ENCODE measurements around the gene NOL3. TPM values are rescaled to one million over a fixed set of nuclear protein-coding genes. Genes with fewer than 3 reads are reported as not detected.
A peak's percentile ranks its signal among the peaks of the same experiment; 100 is the strongest.

NOL3 gene
- polyA plus RNA-seq, 3 donors = 2.7 to 17.0 (median 3.8) TPM

GRCh38 chr16:67148221-67148620, 22.1 kb upstream of the NOL3 start:
- H3K27me3 Mint-ChIP-seq (ENCODE audit: low read depth in 3 of 3) = peaks cover 34 to 45% (median 39%) of the 10 kb centered on the region in 3 donors
- Histone ChIP-seq H2AFZ (ENCODE audit: insufficient read depth, low read depth, low read length, poor library complexity, severe bottlenecking) (no peak overlapping the region), H3K9ac (ENCODE audit: insufficient read depth, low read length, poor library complexity, severe bottlenecking) (no peak overlapping the region), H3K4me1 (ENCODE audit: control insufficient read depth in 1 of 2, insufficient read depth in 2 of 2, low read length in 2 of 2) (peaks cover 8 to 17% of the 10 kb centered on the region in 2 donors), H4K20me1 (ENCODE audit: insufficient read depth, low read length) (peaks cover 83% of the 10 kb centered on the region), H3K36me3 (replicated peaks in 1 of 2; ENCODE audit: control insufficient read depth in 1 of 2, insufficient read depth in 2 of 2, low read length in 2 of 2) (peaks cover 55 to 60% of the 10 kb centered on the region in 2 donors), H3K4me2 (replicated peaks; ENCODE audit: extremely low read depth, low read length, poor library complexity, severe bottlenecking) (no peak overlapping the region), H3K9me3 (replicated peaks in 1 of 2; ENCODE audit: control insufficient read depth in 1 of 2, insufficient read depth in 1 of 2, low read length in 2 of 2) (peaks cover 9 to 18% of the 10 kb centered on the region in 2 donors), H3K27me3 (ENCODE audit: control insufficient read depth in 2 of 2, insufficient read depth in 2 of 2, low read length in 2 of 2) (peaks cover 13 to 43% of the 10 kb centered on the region in 2 donors), H3K27ac (ENCODE audit: low read depth in 1 of 2, low read length in 2 of 2) (no peak overlapping the region), H3K79me2 (ENCODE audit: insufficient read depth, low read length) (no peaks in the 10 kb centered on the region), H3K4me3 (replicated peaks in 1 of 3; ENCODE audit: low read depth in 2 of 3, low read length in 3 of 3) (no peak overlapping the region)
- intact Hi-C loops (cut with micrococcal nuclease) = no loop called here
- peaks cover 7 to 17% (median 12%) of the 10 kb centered on the region in 7 donors for H3K9me3 Mint-ChIP-seq
- TF ChIP-seq CTCF (IDR thresholded peaks at IDR 0.05) = no peak
- DNase-seq = no peak
- H3K36me3 Mint-ChIP-seq = peaks cover 59 to 62% of the 10 kb centered on the region in 2 donors
- peaks cover 5% of the 10 kb centered on the region for H3K4me1 Mint-ChIP-seq
- WGBS (ENCODE audit: insufficient coverage) = 100% methylated on average over 2 of the region's 2 CpGs
- peak overlapping the region in 1 of 2 donors; percentile 30 for H3K4me3 Mint-ChIP-seq
- no peak overlapping the region for H3K27ac Mint-ChIP-seq

- H3K27ac Mint-ChIP-seq = no peak overlapping the region
- Histone ChIP-seq H3K9ac (ENCODE audit: insufficient read depth, low read length, poor library complexity, severe bottlenecking) (no peak overlapping the region), H2AFZ (ENCODE audit: insufficient read depth, low read depth, low read length, poor library complexity, severe bottlenecking) (no peak overlapping the region), H4K20me1 (ENCODE audit: insufficient read depth, low read length) (peaks cover 85% of the 10 kb centered on the region), H3K4me1 (ENCODE audit: control insufficient read depth in 1 of 2, insufficient read depth in 2 of 2, low read length in 2 of 2) (peaks cover 8 to 17% of the 10 kb centered on the region in 2 donors), H3K4me2 (replicated peaks; ENCODE audit: extremely low read depth, low read length, poor library complexity, severe bottlenecking) (no peak overlapping the region), H3K9me3 (replicated peaks in 1 of 2; ENCODE audit: control insufficient read depth in 1 of 2, insufficient read depth in 1 of 2, low read length in 2 of 2) (peaks cover 9 to 18% of the 10 kb centered on the region in 2 donors), H3K36me3 (replicated peaks in 1 of 2; ENCODE audit: control insufficient read depth in 1 of 2, insufficient read depth in 2 of 2, low read length in 2 of 2) (peaks cover 51 to 55% of the 10 kb centered on the region in 2 donors), H3K4me3 (replicated peaks in 1 of 3; ENCODE audit: low read depth in 2 of 3, low read length in 3 of 3) (no peak overlapping the region), H3K27ac (ENCODE audit: low read depth in 1 of 2, low read length in 2 of 2) (no peak overlapping the region), H3K27me3 (ENCODE audit: control insufficient read depth in 2 of 2, insufficient read depth in 2 of 2, low read length in 2 of 2) (peaks cover 13 to 45% of the 10 kb centered on the region in 2 donors), H3K79me2 (ENCODE audit: insufficient read depth, low read length) (no peaks in the 10 kb centered on the region)
- peaks cover 55 to 57% of the 10 kb centered on the region in 2 donors for H3K36me3 Mint-ChIP-seq
- H3K27me3 Mint-ChIP-seq (ENCODE audit: low read depth in 3 of 3) = peaks cover 37 to 50% (median 44%) of the 10 kb centered on the region in 3 donors
- peak overlapping the region in 1 of 2 donors; percentile 66 for H3K4me3 Mint-ChIP-seq
- peaks cover 8% of the 10 kb centered on the region for H3K4me1 Mint-ChIP-seq
- intact Hi-C loops (cut with micrococcal nuclease) = no loop called here
- no peak for TF ChIP-seq CTCF (IDR thresholded peaks at IDR 0.05)
- 100% methylated on average over 9 of the region's 11 CpGs for WGBS (ENCODE audit: insufficient coverage)
- peaks cover 7 to 18% (median 12%) of the 10 kb centered on the region in 7 donors for H3K9me3 Mint-ChIP-seq
- no peak for DNase-seq
These were observed 21.6 kb upstream of the NOL3 start for GRCh38 chr16:67148656-67149275.

Data from CD14-positive monocyte (primary cell).